Calu3 (cell line): ENCODE measurements around the gene IPPK. TPM values are rescaled to one million over a fixed set of nuclear protein-coding genes. Genes with fewer than 3 reads are reported as not detected.
"Not testable (repeated sequence)": the region's sequence is repeated elsewhere in the genome, so short reads cannot be mapped to it uniquely, and the experiment has no call there.

Source experiments
- BruUV-seq: library from RNA; stranded (reverse); fragments of 400-500 nt; replicated peaks from 2 replicates; lab custom pipeline; 2021; lab: Mats Ljungman, UMichigan
- CTCF ChIA-PET: fragments of 300-600 bp; sonication (Branson Sonifier 250); formaldehyde crosslinking; loops from one replicate; lab custom pipeline; 2022; ENCODE audit warnings: antibody characterized with exemption; lab: Charles Lee
- DNase-seq: peaks from one replicate; pipeline ENCODE4 v3.0.0; 2022
- H3K27ac Mint-ChIP-seq: one replicate; pipeline ENCODE4 v1.8.0; 2022; ENCODE audit warnings: mixed read lengths; ENCODE audit not compliant: unreplicated experiment
- H3K27me3 Mint-ChIP-seq: one replicate; pipeline ENCODE4 v1.8.0; 2022; ENCODE audit warnings: mixed read lengths; ENCODE audit not compliant: unreplicated experiment
- H3K36me3 Mint-ChIP-seq: one replicate; pipeline ENCODE4 v1.8.0; 2022; ENCODE audit warnings: mild to moderate bottlenecking, moderate library complexity, mixed read lengths; ENCODE audit not compliant: insufficient read depth, unreplicated experiment
- H3K4me1 Mint-ChIP-seq: one replicate; pipeline ENCODE4 v1.8.0; 2022; ENCODE audit warnings: mild to moderate bottlenecking, low read depth, mixed read lengths; ENCODE audit not compliant: unreplicated experiment
- H3K4me3 Mint-ChIP-seq: one replicate; pipeline ENCODE4 v1.8.0; 2022; ENCODE audit warnings: mild to moderate bottlenecking, low read depth, moderate library complexity, mixed read lengths; ENCODE audit not compliant: unreplicated experiment
- H3K9me3 Mint-ChIP-seq: one replicate; pipeline ENCODE4 v1.8.0; 2022; ENCODE audit warnings: low read depth, mixed read lengths; ENCODE audit not compliant: unreplicated experiment
- intact Hi-C: fragments of 100-400 bp; cut with micrococcal nuclease; formaldehyde crosslinking; loops from one replicate; pipeline ENCODE4 v1.10.0; 2022; ENCODE audit not compliant: unreplicated experiment
- total RNA-seq: library from RNA; stranded (reverse); gene quantifications from 2 replicates; pipeline ENCODE4 v1.2.3, GENCODE V29; 2022
- TF ChIP-seq, protein P1 (sequence below): fragments of 200-600 bp; IDR thresholded peaks from one replicate; pipeline ENCODE4 v1.8.0; 2022; ENCODE audit warnings: antibody characterized with exemption; ENCODE audit not compliant: unreplicated experiment

The IPPK gene
- total RNA-seq, 1 experiment from 2014 or later: 8.9 TPM

DNA sequence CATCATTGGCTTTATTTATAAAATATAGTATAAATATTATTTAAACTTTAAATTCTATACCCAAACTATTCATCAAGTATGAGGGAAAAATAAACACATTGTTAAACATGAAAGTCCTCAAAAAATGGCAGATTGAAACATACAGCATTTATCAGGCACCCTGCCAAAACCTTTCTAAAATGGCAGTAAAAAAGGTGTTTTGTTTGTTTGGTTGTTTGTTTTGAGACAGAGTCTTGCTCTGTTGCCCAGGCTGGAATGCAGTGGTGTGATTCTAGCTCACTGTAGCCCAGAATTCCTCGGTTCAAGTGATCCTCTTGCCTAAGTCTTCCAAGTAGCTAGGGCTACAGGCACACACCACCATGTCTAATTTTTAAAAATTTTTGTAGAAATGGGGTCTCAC, 74.0 kb downstream of the IPPK start:
- H3K36me3 Mint-ChIP-seq: no peaks in the 10 kb centered on the region
- DNase-seq: no peak
- TF ChIP-seq, protein P1, sequence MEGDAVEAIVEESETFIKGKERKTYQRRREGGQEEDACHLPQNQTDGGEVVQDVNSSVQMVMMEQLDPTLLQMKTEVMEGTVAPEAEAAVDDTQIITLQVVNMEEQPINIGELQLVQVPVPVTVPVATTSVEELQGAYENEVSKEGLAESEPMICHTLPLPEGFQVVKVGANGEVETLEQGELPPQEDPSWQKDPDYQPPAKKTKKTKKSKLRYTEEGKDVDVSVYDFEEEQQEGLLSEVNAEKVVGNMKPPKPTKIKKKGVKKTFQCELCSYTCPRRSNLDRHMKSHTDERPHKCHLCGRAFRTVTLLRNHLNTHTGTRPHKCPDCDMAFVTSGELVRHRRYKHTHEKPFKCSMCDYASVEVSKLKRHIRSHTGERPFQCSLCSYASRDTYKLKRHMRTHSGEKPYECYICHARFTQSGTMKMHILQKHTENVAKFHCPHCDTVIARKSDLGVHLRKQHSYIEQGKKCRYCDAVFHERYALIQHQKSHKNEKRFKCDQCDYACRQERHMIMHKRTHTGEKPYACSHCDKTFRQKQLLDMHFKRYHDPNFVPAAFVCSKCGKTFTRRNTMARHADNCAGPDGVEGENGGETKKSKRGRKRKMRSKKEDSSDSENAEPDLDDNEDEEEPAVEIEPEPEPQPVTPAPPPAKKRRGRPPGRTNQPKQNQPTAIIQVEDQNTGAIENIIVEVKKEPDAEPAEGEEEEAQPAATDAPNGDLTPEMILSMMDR: no peak
- BruUV-seq: no TSS peak
- H3K4me3 Mint-ChIP-seq: no peak overlapping the region
- H3K27me3 Mint-ChIP-seq: no peaks in the 10 kb centered on the region
- CTCF ChIA-PET: no interaction called here
- no peak overlapping the region for H3K27ac Mint-ChIP-seq
- no peaks in the 10 kb centered on the region for H3K4me1 Mint-ChIP-seq
- intact Hi-C loops: no loop called here
- no peaks in the 10 kb centered on the region for H3K9me3 Mint-ChIP-seq

DNA sequence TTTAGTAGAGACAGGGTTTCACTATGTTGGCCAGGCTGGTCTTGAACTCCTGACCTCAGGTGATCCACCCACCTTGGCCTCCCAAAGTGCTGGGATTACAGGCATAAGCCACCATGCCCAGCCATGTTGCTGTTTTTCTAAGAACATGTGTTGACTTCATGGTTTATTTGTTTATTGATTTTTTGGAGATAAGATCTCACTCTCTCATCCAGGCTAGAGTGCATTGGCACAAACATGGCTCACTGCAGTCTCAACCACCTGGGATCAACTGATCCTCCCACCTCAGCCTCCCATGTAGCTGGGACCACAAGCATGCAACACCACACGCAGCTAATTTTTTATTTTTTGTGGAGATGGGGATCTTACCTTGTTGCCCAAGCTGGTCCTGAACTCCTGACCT, 74.9 kb downstream of the IPPK start:
- CTCF ChIA-PET: interaction anchor here (0.7 kb wide), 1 partner anchor 118 kb away, joined by 4 read pairs; no protein-coding TSS in a partner anchor
- BruUV-seq, intact Hi-C loops, H3K4me1 Mint-ChIP-seq, H3K27me3 Mint-ChIP-seq, DNase-seq, H3K36me3 Mint-ChIP-seq, H3K4me3 Mint-ChIP-seq, H3K27ac Mint-ChIP-seq, H3K9me3 Mint-ChIP-seq: not testable (repeated sequence)

DNA sequence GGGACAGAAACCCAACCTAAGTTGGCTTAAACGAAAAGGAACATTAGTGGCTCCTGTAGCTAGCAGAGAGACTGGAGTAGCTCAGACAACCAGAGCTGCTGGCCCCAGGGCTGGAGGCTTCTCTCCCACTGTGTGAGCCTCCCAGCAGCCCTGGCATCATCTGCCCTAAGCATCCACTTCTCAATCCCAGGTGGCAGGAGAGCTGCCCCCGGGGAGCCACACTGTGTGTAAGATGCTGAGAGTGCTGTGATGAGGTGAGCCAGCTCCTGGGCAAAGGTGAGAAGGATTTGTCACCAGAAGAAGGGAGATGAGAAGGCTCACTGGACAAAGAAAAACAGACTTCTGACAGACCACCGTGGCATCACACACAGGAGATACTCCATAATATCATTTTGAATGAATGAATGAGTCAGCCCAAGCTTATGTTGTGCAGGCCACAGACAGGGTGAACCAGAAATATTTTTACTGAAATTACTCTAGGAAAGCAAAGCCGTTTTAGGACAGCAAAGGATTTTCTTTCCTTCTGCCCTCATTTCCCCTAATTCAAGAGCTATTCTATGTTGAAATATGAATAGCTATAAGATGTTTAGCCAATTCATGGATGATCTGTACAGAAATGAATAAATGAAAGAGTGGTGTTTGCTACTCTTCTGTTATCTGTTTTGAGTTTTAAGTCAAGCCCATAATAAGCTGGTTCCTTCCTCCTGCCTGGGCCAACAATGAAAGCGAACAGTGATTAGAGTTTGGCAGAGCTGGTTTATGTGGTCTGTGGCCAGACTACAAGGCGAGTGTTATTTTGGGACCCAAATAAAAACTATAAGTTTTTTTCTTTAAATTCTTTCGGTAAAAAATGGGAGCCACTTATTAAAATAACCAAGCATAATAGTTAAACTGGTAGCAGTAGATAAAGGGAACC, 76.7 kb downstream of the IPPK start:
- intact Hi-C loops: no loop called here

DNA sequence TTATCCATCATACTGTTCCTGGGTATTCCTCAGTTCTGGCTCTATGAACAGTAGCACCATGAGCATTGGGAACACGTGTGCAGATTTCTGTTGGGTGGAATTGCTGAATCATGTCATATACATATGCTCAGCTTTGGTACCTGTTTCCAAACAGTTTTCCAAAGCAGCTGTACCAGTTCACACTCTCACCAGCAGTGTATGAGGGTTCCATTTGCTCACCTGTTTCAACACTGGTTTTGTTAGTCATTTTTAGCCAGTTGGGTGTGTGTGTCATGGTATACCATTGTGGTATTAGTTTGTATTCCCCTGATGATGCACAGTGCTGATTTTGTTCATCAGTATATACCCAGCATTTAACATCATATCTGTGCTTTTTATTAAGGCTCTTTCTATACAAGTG, 77.4 kb downstream of the IPPK start:
- no peaks in the 10 kb centered on the region for H3K36me3 Mint-ChIP-seq
- H3K4me3 Mint-ChIP-seq: no peak overlapping the region
- no peak for DNase-seq
- CTCF ChIA-PET: no interaction called here
- no peaks in the 10 kb centered on the region for H3K4me1 Mint-ChIP-seq
- intact Hi-C loops: no loop called here
- TF ChIP-seq, protein P1: no peak
- H3K27ac Mint-ChIP-seq: no peak overlapping the region
- no peaks in the 10 kb centered on the region for H3K27me3 Mint-ChIP-seq
- no peaks in the 10 kb centered on the region for H3K9me3 Mint-ChIP-seq
- no TSS peak for BruUV-seq

More for the DNA sequence above, 76.7 kb downstream of the IPPK start:
- H3K36me3 Mint-ChIP-seq: no peaks in the 10 kb centered on the region
- H3K27me3 Mint-ChIP-seq: no peaks in the 10 kb centered on the region
- H3K4me3 Mint-ChIP-seq: no peak overlapping the region
- BruUV-seq: no TSS peak
- H3K4me1 Mint-ChIP-seq: no peaks in the 10 kb centered on the region
- TF ChIP-seq, protein P1: no peak
- CTCF ChIA-PET: no interaction called here
- H3K9me3 Mint-ChIP-seq: no peaks in the 10 kb centered on the region
- no peak for DNase-seq
- no peak overlapping the region for H3K27ac Mint-ChIP-seq

DNA sequence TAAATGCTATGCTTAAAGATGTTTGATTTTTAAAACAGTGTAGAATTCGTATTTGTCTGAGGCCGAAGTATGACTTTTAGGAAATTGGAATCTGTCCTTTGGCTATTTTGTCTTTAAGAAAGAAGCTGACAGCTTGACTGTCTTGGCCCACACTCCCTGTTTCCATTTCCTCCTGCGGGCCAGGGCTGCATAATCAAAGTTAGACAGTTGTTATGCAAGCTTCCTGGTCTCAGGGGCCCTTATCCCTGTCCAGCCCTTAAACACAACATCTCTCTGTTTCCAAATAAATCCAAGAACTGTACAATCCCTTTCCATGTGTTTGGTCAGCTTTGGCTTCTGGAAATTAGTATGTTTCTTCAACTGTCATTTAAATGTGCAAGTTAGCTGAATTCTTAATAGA, 79.6 kb downstream of the IPPK start:
- no peak overlapping the region for H3K27ac Mint-ChIP-seq
- no TSS peak for BruUV-seq
- intact Hi-C loops: no loop called here

More for the DNA sequence above, 79.6 kb downstream of the IPPK start:
- TF ChIP-seq, protein P1: no peak
- no peak overlapping the region for H3K4me3 Mint-ChIP-seq
- H3K9me3 Mint-ChIP-seq: peaks cover 4% of the 10 kb centered on the region
- H3K4me1 Mint-ChIP-seq: no peaks in the 10 kb centered on the region
- no peaks in the 10 kb centered on the region for H3K27me3 Mint-ChIP-seq
- DNase-seq: no peak
- CTCF ChIA-PET: no interaction called here
- no peaks in the 10 kb centered on the region for H3K36me3 Mint-ChIP-seq
